K562 (cell line): ENCODE data around the gene FKBP8. TPM values are rescaled to one million over a fixed set of nuclear protein-coding genes. Genes with fewer than 3 reads are reported as not detected.
"Not testable (repeated sequence)": the region's sequence is repeated elsewhere in the genome, so short reads cannot be mapped to it uniquely, and the experiment has no call there.

Experiments used
- ATAC-seq: fragments of 200-7000 bp; cut with Tn5 transposase; 3 replicates; pipeline ENCODE4 v1.9.1; 2020; ENCODE audit warnings: moderate library complexity
- BruUV-seq: library from RNA; stranded (reverse); fragments of 400-500 nt; replicated peaks from 2 replicates; lab custom pipeline; 2021; lab: Mats Ljungman, UMichigan
- CTCF ChIA-PET: fragments of 300-600 bp; formaldehyde crosslinking; extraction: SDS; loops from one replicate; lab custom pipeline; 2021; ENCODE audit warnings: low intra/inter-chr PET ratio; lab: Yijun Ruan, JAX
- POLR2A ChIA-PET: fragments of 300-600, 350-650 bp; sonication (Branson Sonifier 250); formaldehyde crosslinking; extraction: SDS; loops from one replicate; lab custom pipeline; 2021; ENCODE audit warnings: antibody characterized with exemption, inconsistent platforms; lab: Yijun Ruan, JAX
- DNase-seq, 4 experiments: peaks; one replicate each; pipeline versions ENCODE4 v3.0.0 to v3.0.0-alpha.2; 2011 to 2018; ENCODE audit warnings: low spot score in 3 of 4, mixed read lengths in 3 of 4; ENCODE audit errors: extremely low read depth in 1 of 4
- FAIRE-seq: peaks from 2 replicates; lab custom pipeline; 2011; peaks lifted over from hg19 to GRCh38; lab: Jason Lieb, UNC
- H2AFZ ChIP-seq: 2 replicates; pipeline ENCODE4 v1.6.0; 2011; ENCODE audit warnings: low read depth, low read length, control low read depth, inconsistent platforms
- H3K27ac ChIP-seq: fragments of 200-600 bp; 3 replicates; pipeline ENCODE4 v1.8.0; 2011; ENCODE audit warnings: low read depth, mild to moderate bottlenecking, control low read depth, inconsistent platforms, low read length, moderate library complexity, mixed read lengths; ENCODE audit errors: extremely low read depth
- H3K27me3 ChIP-seq, 2 experiments: fragments of 300-600 bp in 1 of 2; 2 replicates in 1 of 2; 3 replicates in 1 of 2; pipeline versions ENCODE4 v1.6.0 to v1.8.0; 2011; ENCODE audit warnings: inconsistent platforms in 2 of 2, low read length in 2 of 2, mild to moderate bottlenecking in 1 of 2, mixed read lengths in 1 of 2, moderate library complexity in 1 of 2; ENCODE audit not compliant: control insufficient read depth in 2 of 2, insufficient read depth in 2 of 2
- H3K36me3 ChIP-seq: fragments of 300-600 bp; 3 replicates; pipeline ENCODE4 v1.8.0; 2011; ENCODE audit warnings: mild to moderate bottlenecking, low read length, inconsistent platforms; ENCODE audit not compliant: control insufficient read depth, insufficient read depth
- H3K4me1 ChIP-seq, 2 experiments: fragments of 200-600 bp in 1 of 2; replicated peaks in 1 of 2; 2 replicates in 1 of 2; 3 replicates in 1 of 2; pipeline versions ENCODE4 v1.5.1 to v1.8.0; 2011; ENCODE audit warnings: inconsistent platforms in 2 of 2, low read length in 2 of 2, mild to moderate bottlenecking in 1 of 2, mixed read lengths in 1 of 2, moderate library complexity in 1 of 2; ENCODE audit not compliant: control insufficient read depth in 2 of 2, insufficient read depth in 2 of 2
- H3K4me2 ChIP-seq: 2 replicates; pipeline ENCODE4 v1.6.1; 2011; ENCODE audit warnings: low read length, control low read depth, inconsistent platforms, mixed read lengths; ENCODE audit not compliant: insufficient read depth
- H3K4me3 ChIP-seq: fragments of 200-600 bp; sonication (generic), shearing (Covaris generic); 2 replicates; pipeline ENCODE4 v1.5.1; 2016; ENCODE audit warnings: control low read depth, inconsistent platforms
- H3K79me2 ChIP-seq: fragments of 200-600 bp; 3 replicates; pipeline ENCODE4 v1.8.0; 2011; ENCODE audit warnings: low read length, inconsistent platforms; ENCODE audit not compliant: control insufficient read depth, insufficient read depth
- H3K9ac ChIP-seq, 2 experiments: 2 replicates each; pipeline versions ENCODE4 v1.6.0 to v1.6.1; 2011; ENCODE audit warnings: low read depth in 2 of 2, low read length in 2 of 2, control low read depth in 1 of 2, inconsistent platforms in 1 of 2, mild to moderate bottlenecking in 1 of 2, mixed read lengths in 1 of 2; ENCODE audit not compliant: insufficient read depth in 1 of 2
- H3K9me1 ChIP-seq: one replicate; pipeline ENCODE4 v1.6.0; 2011; ENCODE audit warnings: inconsistent platforms, mild to moderate bottlenecking, low read length, moderate library complexity; ENCODE audit not compliant: control insufficient read depth, insufficient read depth
- H3K9me3 ChIP-seq: replicated peaks from 2 replicates; pipeline ENCODE4 v1.5.1; 2011; ENCODE audit warnings: low read depth, low read length, inconsistent platforms; ENCODE audit not compliant: control insufficient read depth, insufficient read depth
- H4K20me1 ChIP-seq: replicated peaks from 2 replicates; pipeline ENCODE4 v1.6.1; 2011; ENCODE audit warnings: low read length, inconsistent platforms, mixed read lengths; ENCODE audit not compliant: control insufficient read depth, insufficient read depth
- CBX1 ChIP-seq: sonication (generic); IDR thresholded peaks from 2 replicates; pipeline ENCODE4 v1.6.1; 2016; ENCODE audit warnings: antibody characterized with exemption, low read depth, mild to moderate bottlenecking
- CCAR2 ChIP-seq: fragments of 200-400 bp; formaldehyde crosslinking; IDR thresholded peaks from 2 replicates; pipeline ENCODE4 v1.6.1; 2017; ENCODE audit warnings: mild to moderate bottlenecking, low read depth, low read length
- MXI1 ChIP-seq: IDR thresholded peaks from 2 replicates; pipeline ENCODE4 v1.6.1; 2011; ENCODE audit warnings: low read depth, mild to moderate bottlenecking, improper control_type of control experiment, low read length
- NR4A1 ChIP-seq, 2 experiments: fragments of 250-450 bp in 1 of 2; fragments of 450-650 bp in 1 of 2; sonication (Bioruptor Pico) in 1 of 2; IDR thresholded peaks; 2 replicates each; pipeline versions ENCODE4 v1.4.0 to v1.6.1; 2016 to 2020; ENCODE audit warnings: mild to moderate bottlenecking in 2 of 2, missing compliant biosample characterization in 1 of 2, missing genetic modification characterization in 1 of 2, moderate library complexity in 1 of 2
- RAD51 ChIP-seq: fragments of 450-650 bp; IDR thresholded peaks from 2 replicates; pipeline ENCODE4 v1.7.1; 2016; ENCODE audit warnings: low read depth, mild to moderate bottlenecking, borderline replicate concordance
- SMARCA5 ChIP-seq: fragments of 450-650 bp; IDR thresholded peaks from 2 replicates; pipeline ENCODE4 v1.6.1; 2016
- ZNF121 ChIP-seq: sonication (generic); formaldehyde crosslinking; conservative IDR thresholded peaks from 2 replicates; pipeline ENCODE4 v1.8.0; 2022; ENCODE audit warnings: missing genetic modification reagents
- WGBS: fragments of 100-300 bp; shearing (Covaris generic); methylation state at CpG from one replicate; pipeline ENCODE4 v1.1.6; 2016; ENCODE audit warnings: low coverage, mixed read lengths; ENCODE audit not compliant: insufficient coverage; ENCODE audit errors: missing lambda C conversion rate; 5-methylcytosine and 5-hydroxymethylcytosine counted together
- in situ Hi-C: fragments of 300-500 bp; cut with MboI; formaldehyde crosslinking; loops from 4 replicates; pipeline ENCODE4 v1.15.0; 2018; ENCODE audit warnings: inconsistent platforms, mixed read lengths
- intact Hi-C: fragments of 100-400 bp; cut with micrococcal nuclease; formaldehyde crosslinking; loops from 2 replicates; pipeline ENCODE4 v1.14.2; 2022
- polyA plus RNA-seq, 8 experiments: library from polyadenylated mRNA; depleted of rRNA in 4 of 8; stranded (reverse) in 5 of 8; unstranded in 3 of 8; fragments of >200 nt; fragmentation: Nextera tagmentation in 2 of 8; fragmentation: Illumina TruSeq in 1 of 8; extraction: Ambion mirVana in 2 of 8; extraction: Trizol in 1 of 8; gene quantifications; 2 replicates each; pipeline versions ENCODE4 v1.2.1 to v1.2.3, GENCODE V29; 2011 to 2014; ENCODE audit warnings: inconsistent platforms in 1 of 8, missing spikeins in 1 of 8
- total RNA-seq, 7 experiments: library from RNA; depleted of rRNA in 6 of 7; stranded (reverse); fragments of >200 nt in 6 of 7; fragmentation: Illumina TruSeq in 2 of 7; extraction: Trizol in 2 of 7; gene quantifications; 2 replicates each; pipeline versions ENCODE4 v1.2.1 to v1.2.3, GENCODE V29; 2011 to 2021; ENCODE audit warnings: low replicate concordance in 1 of 7

FKBP8 gene
- total and polyA plus RNA-seq, 9 of the 15 experiments (the other 6 are each of a cell fraction or from before 2014, with no cell fraction given), result 0.46 to 236 (median 104) TPM

GRCh38 chr19:18541258-18541991 is 1.9 kb downstream of the FKBP8 start (continued):
- TF ChIP-seq MXI1, result no peak
- TF ChIP-seq CBX1, result 0 out of 2 replicates have a peak, but pooled peaks have one; percentile 31
- no peak for TF ChIP-seq CCAR2
- TF ChIP-seq RAD51, result peak; percentile 25; the same call in 1 of the 2 replicates
- TF ChIP-seq SMARCA5, result peak; percentile 69; the same call in 1 of the 2 replicates
- TF ChIP-seq NR4A1 (CRISPR knock-in tag; IDR thresholded peaks at IDR 0.05), result no peak
- no peak for TF ChIP-seq NR4A1 (tag; IDR thresholded peaks at IDR 0.05)
- TF ChIP-seq, all 486 proteins: peak for 13

GRCh38 chr19:18540200-18540599 is 3.2 kb downstream of the FKBP8 start:
- CTCF ChIA-PET, in situ Hi-C loops, H3K27me3 ChIP-seq, FAIRE-seq, H3K4me2 ChIP-seq, H3K9me1 ChIP-seq, H3K27ac ChIP-seq, H3K4me3 ChIP-seq, H4K20me1 ChIP-seq, ATAC-seq, H3K9me3 ChIP-seq, H3K9ac ChIP-seq, H2AFZ ChIP-seq, DNase-seq, BruUV-seq: not testable (repeated sequence)
- POLR2A ChIA-PET, result interaction anchor here (0.5 kb wide), 1 partner anchor 271 kb away, joined by 3 read pairs; no protein-coding TSS in a partner anchor
- peak; percentile 81 for TF ChIP-seq ZNF121 (CRISPR knock-in tag)
- Histone ChIP-seq H3K4me1 (peaks cover 17 to 37% of the 10 kb centered on the region in 2 experiments), H3K36me3 (peaks cover 61% of the 10 kb centered on the region), H3K79me2 (peaks cover 21% of the 10 kb centered on the region)
- WGBS, result 91% methylated on average over 1 of the region's 1 CpG
- intact Hi-C loops, result loop anchor here (5.0 kb wide), 1 partner anchor 137 kb away; no protein-coding TSS in a partner anchor
